ENCODE measurements around the gene PLSCR2.

- no peak for TF ChIP-seq ZNF843 (tag by site-specific recombination; IDR thresholded peaks at IDR 0.05)
- TF ChIP-seq ZEB2 (tag by site-specific recombination; IDR thresholded peaks at IDR 0.05), result no peak
- no peak for TF ChIP-seq CTCF (tag by site-specific recombination; IDR thresholded peaks at IDR 0.05)
- no peak for TF ChIP-seq ZNF354C (tag by site-specific recombination; IDR thresholded peaks at IDR 0.05; ENCODE audit: borderline replicate concordance, low read depth)
- TF ChIP-seq HOXA7 (CRISPR knock-in tag; IDR thresholded peaks at IDR 0.05; ENCODE audit: borderline replicate concordance), result no peak
- TF ChIP-seq ZBTB10 (tag by site-specific recombination; IDR thresholded peaks at IDR 0.05), result no peak
- TF ChIP-seq ZNF302 (tag by site-specific recombination; IDR thresholded peaks at IDR 0.05; ENCODE audit: low read depth), result no peak
- TF ChIP-seq ZNF621 (tag by site-specific recombination; IDR thresholded peaks at IDR 0.05), result no peak
- TF ChIP-seq ZNF521 (tag by site-specific recombination; IDR thresholded peaks at IDR 0.05), result no peak
- TF ChIP-seq KLF1 (tag by site-specific recombination; IDR thresholded peaks at IDR 0.05), result no peak
- no peak for TF ChIP-seq ZNF747 (tag by site-specific recombination; IDR thresholded peaks at IDR 0.05)
- TF ChIP-seq ZNF19 (tag by site-specific recombination; IDR thresholded peaks at IDR 0.05; ENCODE audit: low read depth), result no peak
Measured at GRCh38 chr3:146472611-146473010, 3.2 kb upstream of the PLSCR2 start.
